ENCODE data around the gene GPC6.

GRCh38 chr13:93522501-93522900 lies 295.9 kb downstream of the GPC6 start:
- TF ChIP-seq, protein P1, sequence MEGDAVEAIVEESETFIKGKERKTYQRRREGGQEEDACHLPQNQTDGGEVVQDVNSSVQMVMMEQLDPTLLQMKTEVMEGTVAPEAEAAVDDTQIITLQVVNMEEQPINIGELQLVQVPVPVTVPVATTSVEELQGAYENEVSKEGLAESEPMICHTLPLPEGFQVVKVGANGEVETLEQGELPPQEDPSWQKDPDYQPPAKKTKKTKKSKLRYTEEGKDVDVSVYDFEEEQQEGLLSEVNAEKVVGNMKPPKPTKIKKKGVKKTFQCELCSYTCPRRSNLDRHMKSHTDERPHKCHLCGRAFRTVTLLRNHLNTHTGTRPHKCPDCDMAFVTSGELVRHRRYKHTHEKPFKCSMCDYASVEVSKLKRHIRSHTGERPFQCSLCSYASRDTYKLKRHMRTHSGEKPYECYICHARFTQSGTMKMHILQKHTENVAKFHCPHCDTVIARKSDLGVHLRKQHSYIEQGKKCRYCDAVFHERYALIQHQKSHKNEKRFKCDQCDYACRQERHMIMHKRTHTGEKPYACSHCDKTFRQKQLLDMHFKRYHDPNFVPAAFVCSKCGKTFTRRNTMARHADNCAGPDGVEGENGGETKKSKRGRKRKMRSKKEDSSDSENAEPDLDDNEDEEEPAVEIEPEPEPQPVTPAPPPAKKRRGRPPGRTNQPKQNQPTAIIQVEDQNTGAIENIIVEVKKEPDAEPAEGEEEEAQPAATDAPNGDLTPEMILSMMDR (IDR thresholded peaks at IDR 0.05): no peak
- no peak for TF ChIP-seq POLR2AphosphoS5 (IDR thresholded peaks at IDR 0.05; ENCODE audit: insufficient read depth in 1 of 2, low read depth in 1 of 2)
- no peak for TF ChIP-seq POLR2A (IDR thresholded peaks at IDR 0.05)

All from vagina (tissue), 2 donors.